Lung (tissue), 12 donors: ENCODE results near the gene MED12L. TPM values are rescaled to one million over a fixed set of nuclear protein-coding genes. Genes with fewer than 3 reads are reported as not detected.

ENCODE experiments used
- ATAC-seq: fragments of 200-7000 bp; cut with Tn5 transposase; one replicate; pipeline ENCODE4 v1.9.1; 2020; ENCODE audit warnings: moderate number of reproducible peaks; ENCODE audit not compliant: insufficient read depth, low FRiP score
- DNase-seq, 3 donors: peaks; one replicate each; pipeline ENCODE4 v3.0.0-alpha.2; 2013 to 2017
- H3K27ac ChIP-seq, 2 donors: one replicate each; pipeline ENCODE4 v1.5.1; 2013; ENCODE audit warnings: mild to moderate bottlenecking in 2 of 2, moderate library complexity in 2 of 2, control low read depth in 1 of 2, inconsistent platforms in 1 of 2, low read depth in 1 of 2, low read length in 1 of 2
- H3K27me3 ChIP-seq, 3 donors: one replicate each; pipeline ENCODE4 v1.5.1; 2013; ENCODE audit warnings: low read length in 2 of 3; ENCODE audit not compliant: control insufficient read depth in 3 of 3, insufficient read depth in 3 of 3
- H3K36me3 ChIP-seq, 4 donors: one replicate each; pipeline ENCODE4 v1.5.1; 2013; ENCODE audit warnings: low read length in 4 of 4, mild to moderate bottlenecking in 1 of 4, moderate library complexity in 1 of 4; ENCODE audit not compliant: control insufficient read depth in 4 of 4, insufficient read depth in 4 of 4
- H3K4me1 ChIP-seq, 5 donors: one replicate each; pipeline ENCODE4 v1.5.1; 2013; ENCODE audit warnings: low read length in 5 of 5, mild to moderate bottlenecking in 2 of 5, moderate library complexity in 1 of 5; ENCODE audit not compliant: control insufficient read depth in 5 of 5, insufficient read depth in 5 of 5
- H3K4me3 ChIP-seq: one replicate; pipeline ENCODE4 v1.5.1; 2013; ENCODE audit warnings: mild to moderate bottlenecking, control low read depth, moderate library complexity
- H3K9ac ChIP-seq, 2 donors: one replicate each; pipeline ENCODE4 v1.5.1; 2013; ENCODE audit warnings: low read length in 2 of 2, control low read depth in 1 of 2; ENCODE audit not compliant: insufficient read depth in 1 of 2
- H3K9me3 ChIP-seq, 4 donors: one replicate each; pipeline ENCODE4 v1.5.1; 2013; ENCODE audit warnings: low read length in 3 of 4, mild to moderate bottlenecking in 1 of 4, moderate library complexity in 1 of 4; ENCODE audit not compliant: control insufficient read depth in 4 of 4, insufficient read depth in 3 of 4
- WGBS, 2 donors: extraction: QIAGEN DNeasy Blood & Tissue Kit; methylation state at CpG; one replicate each; pipeline ENCODE4 v1.1.7; 2013; 5-methylcytosine and 5-hydroxymethylcytosine counted together
- polyA plus RNA-seq, 2 donors: library from polyadenylated mRNA; stranded (reverse); fragments of 200-250 nt; gene quantifications; one replicate each; pipeline ENCODE4 v1.2.1, GENCODE V29; 2013
- total RNA-seq, 2 donors: library from RNA; depleted of rRNA in 1 of 2; stranded (reverse); fragments of >200 nt in 1 of 2; gene quantifications; one replicate each; pipeline ENCODE4 v1.2.1, GENCODE V29; 2014 to 2021
- TF ChIP-seq, protein P1 (sequence below): IDR thresholded peaks from 2 replicates; pipeline ENCODE4 v1.5.1; 2012; ENCODE audit warnings: mild to moderate bottlenecking; ENCODE audit errors: control extremely low read depth, extremely low read depth
- donor health status: control.
- donor health status: control.
- donor health status: Bipolar disorder and iron deficiency.
- donor health status: healthy.
- donor health status: DM: yes; HTN: yes; CAD: no.

Gene MED12L
- total and polyA plus RNA-seq, 4 donors, result 0.02 to 0.82 (median 0.30) TPM

DNA sequence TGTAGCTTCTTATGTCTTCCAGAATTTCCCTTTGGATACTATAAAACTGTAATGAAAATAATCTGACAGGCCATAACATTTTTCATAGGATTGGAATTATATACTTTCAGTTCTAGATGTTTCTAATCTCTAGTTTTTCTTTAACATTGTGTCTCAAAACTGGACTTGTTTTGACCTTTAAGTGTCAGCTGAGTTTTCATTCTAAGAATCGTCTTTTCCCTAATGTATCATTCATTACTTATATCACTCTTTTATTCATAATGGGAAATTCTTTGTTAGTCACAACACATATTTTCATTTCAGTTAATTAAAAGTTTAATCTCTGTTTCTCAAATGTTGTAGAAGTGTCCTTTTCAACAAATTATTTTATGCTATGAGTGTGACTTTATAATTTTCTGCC is 105.6 kb downstream of the MED12L start:
- no peak overlapping the region for H3K27ac ChIP-seq
- 86 to 90% methylated on average over 1 of the region's 1 CpG for WGBS, 2 donors
- no peaks in the 10 kb centered on the region for H3K9me3 ChIP-seq
- H3K27me3 ChIP-seq, result no peaks in the 10 kb centered on the region
- ATAC-seq (no peak), DNase-seq (no peak)
- no peaks in the 10 kb centered on the region for H3K4me1 ChIP-seq
- TF ChIP-seq, protein P1, sequence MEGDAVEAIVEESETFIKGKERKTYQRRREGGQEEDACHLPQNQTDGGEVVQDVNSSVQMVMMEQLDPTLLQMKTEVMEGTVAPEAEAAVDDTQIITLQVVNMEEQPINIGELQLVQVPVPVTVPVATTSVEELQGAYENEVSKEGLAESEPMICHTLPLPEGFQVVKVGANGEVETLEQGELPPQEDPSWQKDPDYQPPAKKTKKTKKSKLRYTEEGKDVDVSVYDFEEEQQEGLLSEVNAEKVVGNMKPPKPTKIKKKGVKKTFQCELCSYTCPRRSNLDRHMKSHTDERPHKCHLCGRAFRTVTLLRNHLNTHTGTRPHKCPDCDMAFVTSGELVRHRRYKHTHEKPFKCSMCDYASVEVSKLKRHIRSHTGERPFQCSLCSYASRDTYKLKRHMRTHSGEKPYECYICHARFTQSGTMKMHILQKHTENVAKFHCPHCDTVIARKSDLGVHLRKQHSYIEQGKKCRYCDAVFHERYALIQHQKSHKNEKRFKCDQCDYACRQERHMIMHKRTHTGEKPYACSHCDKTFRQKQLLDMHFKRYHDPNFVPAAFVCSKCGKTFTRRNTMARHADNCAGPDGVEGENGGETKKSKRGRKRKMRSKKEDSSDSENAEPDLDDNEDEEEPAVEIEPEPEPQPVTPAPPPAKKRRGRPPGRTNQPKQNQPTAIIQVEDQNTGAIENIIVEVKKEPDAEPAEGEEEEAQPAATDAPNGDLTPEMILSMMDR, result no peak
- H3K36me3 ChIP-seq, result no peaks in the 10 kb centered on the region
- no peak overlapping the region for H3K4me3 ChIP-seq
- H3K9ac ChIP-seq, result no peak overlapping the region

DNA sequence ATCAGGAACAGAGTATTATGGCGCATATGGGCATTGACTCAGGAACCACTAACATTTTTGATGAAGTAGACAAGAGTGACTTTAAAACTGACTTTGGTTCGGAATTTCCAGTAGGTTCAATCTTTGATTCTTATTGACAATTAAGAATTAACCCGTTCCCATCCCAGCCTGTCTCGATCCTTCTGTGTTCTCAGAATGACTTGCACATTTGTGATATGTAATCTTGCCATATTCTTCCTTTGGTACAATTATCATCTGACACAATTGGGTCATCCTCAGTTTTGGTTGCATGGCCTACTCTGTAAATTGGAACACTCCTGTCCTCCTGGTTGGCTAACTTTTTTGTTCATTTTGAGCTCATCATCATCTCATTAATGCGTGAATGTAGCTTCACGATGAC is 107.1 kb downstream of the MED12L start:
- H3K27ac ChIP-seq, result no peak overlapping the region
- H3K27me3 ChIP-seq, result no peaks in the 10 kb centered on the region
- TF ChIP-seq, protein P1, result no peak
- no peaks in the 10 kb centered on the region for H3K9me3 ChIP-seq
- ATAC-seq (no peak), DNase-seq (no peak)
- no peaks in the 10 kb centered on the region for H3K36me3 ChIP-seq
- H3K4me1 ChIP-seq, result no peaks in the 10 kb centered on the region
- H3K4me3 ChIP-seq, result no peak overlapping the region
- WGBS, 2 donors, result 97 to 98% methylated on average over 6 of the region's 6 CpGs
- no peak overlapping the region for H3K9ac ChIP-seq

DNA sequence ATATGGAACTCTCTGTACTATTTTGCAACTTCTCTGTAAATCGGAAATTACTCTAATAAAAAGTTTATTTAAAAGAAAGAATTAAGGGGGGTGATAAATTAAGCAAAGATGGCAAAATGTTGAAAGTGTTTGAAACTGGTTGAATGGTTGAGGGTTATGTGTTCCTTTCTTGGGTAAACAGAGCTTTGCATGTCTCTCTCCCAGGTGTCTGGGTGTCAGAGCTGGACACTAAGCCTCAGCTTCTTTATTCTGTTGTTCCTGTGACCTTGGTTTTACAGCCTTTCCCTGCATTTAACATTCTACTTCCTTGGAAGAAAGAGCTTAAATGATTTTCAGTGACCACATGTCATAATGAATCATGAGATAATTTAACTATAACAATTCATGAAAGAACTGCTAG is 110.4 kb downstream of the MED12L start:
- WGBS, 2 donors, result 75 to 88% methylated on average over 1 of the region's 1 CpG

DNA sequence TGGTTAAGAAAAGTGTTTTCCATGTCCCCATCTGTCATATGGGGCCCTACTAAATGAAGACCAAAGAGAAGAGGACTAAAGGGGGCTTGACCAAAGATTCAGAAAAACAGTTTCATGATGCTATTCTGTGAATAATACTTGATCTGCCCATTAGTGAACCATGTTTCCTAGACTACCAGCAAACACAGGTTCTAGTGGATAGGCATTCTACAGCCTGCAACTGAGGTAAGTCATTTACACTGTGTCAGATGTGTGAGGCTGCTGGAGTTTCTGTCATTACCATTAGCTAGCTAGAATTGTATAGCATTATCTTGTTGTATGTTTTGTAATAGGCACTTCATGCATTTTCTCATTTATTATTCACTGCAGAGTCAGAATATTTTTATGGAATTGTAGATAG is 111.0 kb downstream of the MED12L start:
- Histone ChIP-seq H3K4me1 (peaks cover 0 to 3% (median 0%) of the 10 kb centered on the region in 5 donors), H3K27ac (no peak overlapping the region), H3K36me3 (no peaks in the 10 kb centered on the region), H3K9ac (no peak overlapping the region), H3K9me3 (no peaks in the 10 kb centered on the region), H3K4me3 (no peak overlapping the region), H3K27me3 (no peaks in the 10 kb centered on the region)
- TF ChIP-seq, protein P1, result no peak
- ATAC-seq (no peak), DNase-seq (no peak)

More for the DNA sequence above, 110.4 kb downstream of the MED12L start:
- TF ChIP-seq, protein P1, result no peak
- H3K27me3 ChIP-seq, result no peaks in the 10 kb centered on the region
- no peak overlapping the region for H3K27ac ChIP-seq
- no peaks in the 10 kb centered on the region for H3K4me1 ChIP-seq
- no peaks in the 10 kb centered on the region for H3K9me3 ChIP-seq
- H3K9ac ChIP-seq, result no peak overlapping the region
- ATAC-seq, result no peak
- no peaks in the 10 kb centered on the region for H3K36me3 ChIP-seq
- H3K4me3 ChIP-seq, result no peak overlapping the region
- no peak for DNase-seq
